Renal cortex interstitium (tissue), 15 donors: Measurements from ENCODE around the gene ANKS4B. TPM values are rescaled to one million over a fixed set of nuclear protein-coding genes. Genes with fewer than 3 reads are reported as not detected.
"Not testable (repeated sequence)": the region's sequence is repeated elsewhere in the genome, so short reads cannot be mapped to it uniquely, and the experiment has no call there.

Experiments used
- DNase-seq, 11 donors: peaks; one replicate each; pipeline ENCODE4 v3.0.0-alpha.2; 2013; ENCODE audit warnings: low read depth in 9 of 11, low spot score in 4 of 11; ENCODE audit errors: extremely low read depth in 1 of 11
- long read RNA-seq, 16 experiments: transcript quantifications; one replicate each; lab custom pipeline, GENCODE V29; 2026
- polyA plus RNA-seq, 3 donors: library from polyadenylated mRNA; unstranded; fragments of 120-200 nt; gene quantifications; one replicate each; pipeline ENCODE4 v1.2.1, GENCODE V29; 2013; ENCODE audit not compliant: insufficient read length in 3 of 3

The ANKS4B gene
- polyA plus RNA-seq, result 1 to 10 TPM; 5.6 to 6.9 (median 5.8) TPM
- long read RNA-seq, donor 1, full-length matches to known transcripts, result 5 of 5 reads
- long read RNA-seq, donor 1, partial matches to known transcripts, result 0 of 5 reads
- long read RNA-seq, donor 1, other reads (novel, unspliced or antisense), result 0 of 5 reads
- long read RNA-seq, donor 2, full-length matches to known transcripts, result 1 of 1 reads
- long read RNA-seq, donor 2, partial matches to known transcripts, result 0 of 1 reads
- long read RNA-seq, donor 2, other reads (novel, unspliced or antisense), result 0 of 1 reads
- long read RNA-seq, donor 3, full-length matches to known transcripts, result 5 of 5 reads
- long read RNA-seq, donor 3, partial matches to known transcripts, result 0 of 5 reads
- long read RNA-seq, donor 3, other reads (novel, unspliced or antisense), result 0 of 5 reads
- long read RNA-seq, donor 4, result 0 reads
- long read RNA-seq, donor 5, result 0 reads
- long read RNA-seq, donor 6, result 0 reads
- long read RNA-seq, donor 7, full-length matches to known transcripts, result 6 of 6 reads
- long read RNA-seq, donor 7, partial matches to known transcripts, result 0 of 6 reads
- long read RNA-seq, donor 7, other reads (novel, unspliced or antisense), result 0 of 6 reads
- long read RNA-seq, donor 8, result 0 reads
- long read RNA-seq, donor 9, full-length matches to known transcripts, result 2 of 2 reads
- long read RNA-seq, donor 9, partial matches to known transcripts, result 0 of 2 reads
- long read RNA-seq, donor 9, other reads (novel, unspliced or antisense), result 0 of 2 reads
- long read RNA-seq, donor 10, full-length matches to known transcripts, result 2 of 2 reads
- long read RNA-seq, donor 10, partial matches to known transcripts, result 0 of 2 reads
- long read RNA-seq, donor 10, other reads (novel, unspliced or antisense), result 0 of 2 reads
- long read RNA-seq, donor 11, full-length matches to known transcripts, result 1 of 1 reads
- long read RNA-seq, donor 11, partial matches to known transcripts, result 0 of 1 reads
- long read RNA-seq, donor 11, other reads (novel, unspliced or antisense), result 0 of 1 reads
- long read RNA-seq, donor 12, full-length matches to known transcripts, result 2 of 2 reads
- long read RNA-seq, donor 12, partial matches to known transcripts, result 0 of 2 reads
- long read RNA-seq, donor 12, other reads (novel, unspliced or antisense), result 0 of 2 reads
- long read RNA-seq, donor 13, result 0 reads
- long read RNA-seq, donor 14, full-length matches to known transcripts, result 3 of 3 reads
- long read RNA-seq, donor 14, partial matches to known transcripts, result 0 of 3 reads
- long read RNA-seq, donor 14, other reads (novel, unspliced or antisense), result 0 of 3 reads
- long read RNA-seq, donor 15, full-length matches to known transcripts, result 3 of 3 reads
- long read RNA-seq, donor 15, partial matches to known transcripts, result 0 of 3 reads
- long read RNA-seq, donor 15, other reads (novel, unspliced or antisense), result 0 of 3 reads
- long read RNA-seq, donor 16, full-length matches to known transcripts, result 3 of 3 reads
- long read RNA-seq, donor 16, partial matches to known transcripts, result 0 of 3 reads
- long read RNA-seq, donor 16, other reads (novel, unspliced or antisense), result 0 of 3 reads

- DNase-seq, result no peak
Measured at GRCh38 chr16:21233521-21234150, at the start of gene ANKS4B. Gene ANKS4B (plus strand): TSS chr16:21233699. CDS start chr16:21233738, 39 bp downstream.

- DNase-seq, result no peak
Measured at GRCh38 chr16:21183995-21184394, 49.5 kb upstream of the ANKS4B start.

- DNase-seq, result no peak
Measured at GRCh38 chr16:21184834-21185233, 48.7 kb upstream of the ANKS4B start.

GRCh38 chr16:21185659-21186325 is 47.7 kb upstream of the ANKS4B start:
- DNase-seq, result no peak

GRCh38 chr16:21186326-21186691 is 47.2 kb upstream of the ANKS4B start:
- DNase-seq, result no peak

- no peak for DNase-seq
Measured at GRCh38 chr16:21189311-21189710, 44.2 kb upstream of the ANKS4B start.

GRCh38 chr16:21190013-21190412 is 43.5 kb upstream of the ANKS4B start:
- no peak for DNase-seq

- DNase-seq, result no peak
Measured at GRCh38 chr16:21190599-21190998, 42.9 kb upstream of the ANKS4B start.

GRCh38 chr16:21192991-21193390 is 40.5 kb upstream of the ANKS4B start:
- no peak for DNase-seq

GRCh38 chr16:21194771-21195301 is 38.7 kb upstream of the ANKS4B start:
- DNase-seq, result no peak

- not testable (repeated sequence) for DNase-seq
Measured at GRCh38 chr16:21195330-21195729, 38.2 kb upstream of the ANKS4B start.

GRCh38 chr16:21197112-21197511 is 36.4 kb upstream of the ANKS4B start:
- no peak for DNase-seq

- no peak for DNase-seq
Measured at GRCh38 chr16:21197621-21198020, 35.9 kb upstream of the ANKS4B start.

- no peak for DNase-seq
Measured at GRCh38 chr16:21199607-21200218, 33.8 kb upstream of the ANKS4B start.

GRCh38 chr16:21203155-21203797 is 30.2 kb upstream of the ANKS4B start:
- DNase-seq, result peak in 2 of 11 donors; percentile 8 to 22

GRCh38 chr16:21205303-21205702 is 28.2 kb upstream of the ANKS4B start:
- no peak for DNase-seq

GRCh38 chr16:21206550-21206949 is 26.9 kb upstream of the ANKS4B start:
- DNase-seq, result no peak
